ENCODE measurements around the gene RPH3AL.

DNA sequence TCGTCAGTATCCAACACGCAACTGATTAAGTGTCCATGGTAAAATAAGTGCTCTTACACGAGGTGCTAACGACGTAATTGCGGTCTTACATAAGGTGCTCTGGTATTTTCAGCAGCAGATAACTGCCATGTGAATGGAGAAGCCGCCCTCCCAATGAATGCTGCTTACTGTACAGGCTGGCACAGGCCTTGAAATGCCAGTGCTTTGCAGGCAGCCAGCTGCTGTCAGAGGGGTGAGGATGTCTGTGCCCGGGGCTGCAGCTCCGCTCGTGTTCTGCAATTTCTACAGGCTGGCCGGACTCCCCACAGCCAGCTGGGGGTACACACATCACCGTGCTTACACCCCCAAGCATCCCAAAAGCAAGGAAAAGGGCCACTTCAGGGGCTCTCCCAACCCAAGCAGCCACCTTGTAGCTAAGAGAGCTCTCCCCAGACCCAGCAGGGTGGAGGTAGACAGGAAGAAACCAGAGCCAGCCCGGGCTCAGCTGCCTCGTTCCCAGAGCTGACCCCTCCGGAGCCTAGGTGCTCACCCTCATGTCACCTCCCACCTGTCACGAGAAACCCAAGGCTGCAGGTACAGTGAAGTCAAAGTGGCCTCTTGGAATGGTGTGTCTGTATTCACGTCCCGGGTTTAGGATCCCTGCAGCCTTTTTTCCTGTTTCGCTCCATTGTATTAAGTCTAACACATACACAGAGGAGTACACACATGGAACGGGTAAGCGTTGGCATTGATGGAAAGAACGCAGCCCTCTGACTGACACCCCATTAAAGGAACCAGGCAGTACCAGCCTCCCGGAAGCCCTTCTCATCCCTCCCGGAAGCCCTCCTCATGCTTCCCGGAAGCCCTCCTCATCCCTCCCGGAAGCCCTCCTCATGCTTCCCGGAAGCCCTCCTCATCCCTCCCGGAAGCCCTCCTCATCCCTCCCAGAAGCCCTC is 27.2 kb upstream of the RPH3AL start:
- TF ChIP-seq, protein P1, sequence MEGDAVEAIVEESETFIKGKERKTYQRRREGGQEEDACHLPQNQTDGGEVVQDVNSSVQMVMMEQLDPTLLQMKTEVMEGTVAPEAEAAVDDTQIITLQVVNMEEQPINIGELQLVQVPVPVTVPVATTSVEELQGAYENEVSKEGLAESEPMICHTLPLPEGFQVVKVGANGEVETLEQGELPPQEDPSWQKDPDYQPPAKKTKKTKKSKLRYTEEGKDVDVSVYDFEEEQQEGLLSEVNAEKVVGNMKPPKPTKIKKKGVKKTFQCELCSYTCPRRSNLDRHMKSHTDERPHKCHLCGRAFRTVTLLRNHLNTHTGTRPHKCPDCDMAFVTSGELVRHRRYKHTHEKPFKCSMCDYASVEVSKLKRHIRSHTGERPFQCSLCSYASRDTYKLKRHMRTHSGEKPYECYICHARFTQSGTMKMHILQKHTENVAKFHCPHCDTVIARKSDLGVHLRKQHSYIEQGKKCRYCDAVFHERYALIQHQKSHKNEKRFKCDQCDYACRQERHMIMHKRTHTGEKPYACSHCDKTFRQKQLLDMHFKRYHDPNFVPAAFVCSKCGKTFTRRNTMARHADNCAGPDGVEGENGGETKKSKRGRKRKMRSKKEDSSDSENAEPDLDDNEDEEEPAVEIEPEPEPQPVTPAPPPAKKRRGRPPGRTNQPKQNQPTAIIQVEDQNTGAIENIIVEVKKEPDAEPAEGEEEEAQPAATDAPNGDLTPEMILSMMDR (IDR thresholded peaks at IDR 0.05): no peak
- no peak for TF ChIP-seq ZFX (IDR thresholded peaks at IDR 0.05; ENCODE audit: borderline replicate concordance)

Measured in 22Rv1 (cell line).